Measurements from ENCODE around the gene LRRC18.

DNA sequence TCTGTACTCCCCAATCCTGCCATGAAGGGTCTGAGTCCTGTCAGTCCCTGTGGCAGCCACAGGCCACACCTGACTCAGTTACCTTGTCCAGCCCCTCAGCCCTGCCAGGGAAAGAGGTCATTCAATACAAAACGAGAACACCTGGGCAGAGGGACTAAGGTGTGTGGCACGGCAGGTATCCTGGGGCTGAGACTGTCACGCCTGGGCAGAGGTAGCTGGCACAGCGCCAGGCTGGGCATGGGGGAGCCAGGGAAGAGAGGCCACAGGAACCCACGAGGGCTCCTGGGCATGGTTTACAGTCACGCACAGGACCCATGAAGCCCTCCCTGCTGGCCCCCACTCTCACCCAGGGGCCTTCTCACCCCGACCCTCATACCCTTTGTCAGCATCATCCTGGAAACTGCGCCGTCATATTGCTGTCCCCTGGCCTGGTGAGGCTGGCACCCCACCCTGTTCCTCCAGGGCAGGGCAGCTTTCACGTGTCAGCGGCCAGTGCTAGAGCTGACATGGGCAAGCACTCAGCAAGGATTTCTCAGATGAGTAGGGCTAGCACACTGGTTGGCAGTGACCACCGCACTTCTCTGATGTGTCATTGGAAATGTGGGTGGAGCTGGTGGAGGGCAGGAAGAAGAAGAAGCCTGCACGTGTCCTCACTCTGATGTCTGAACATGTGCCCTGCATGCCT is 42.7 kb downstream of the LRRC18 start:
- no peak for TF ChIP-seq POLR2A (IDR thresholded peaks at IDR 0.05; ENCODE audit: low read depth)
- TF ChIP-seq POLR2AphosphoS5 (IDR thresholded peaks at IDR 0.05): no peak
- TF ChIP-seq, protein P1, sequence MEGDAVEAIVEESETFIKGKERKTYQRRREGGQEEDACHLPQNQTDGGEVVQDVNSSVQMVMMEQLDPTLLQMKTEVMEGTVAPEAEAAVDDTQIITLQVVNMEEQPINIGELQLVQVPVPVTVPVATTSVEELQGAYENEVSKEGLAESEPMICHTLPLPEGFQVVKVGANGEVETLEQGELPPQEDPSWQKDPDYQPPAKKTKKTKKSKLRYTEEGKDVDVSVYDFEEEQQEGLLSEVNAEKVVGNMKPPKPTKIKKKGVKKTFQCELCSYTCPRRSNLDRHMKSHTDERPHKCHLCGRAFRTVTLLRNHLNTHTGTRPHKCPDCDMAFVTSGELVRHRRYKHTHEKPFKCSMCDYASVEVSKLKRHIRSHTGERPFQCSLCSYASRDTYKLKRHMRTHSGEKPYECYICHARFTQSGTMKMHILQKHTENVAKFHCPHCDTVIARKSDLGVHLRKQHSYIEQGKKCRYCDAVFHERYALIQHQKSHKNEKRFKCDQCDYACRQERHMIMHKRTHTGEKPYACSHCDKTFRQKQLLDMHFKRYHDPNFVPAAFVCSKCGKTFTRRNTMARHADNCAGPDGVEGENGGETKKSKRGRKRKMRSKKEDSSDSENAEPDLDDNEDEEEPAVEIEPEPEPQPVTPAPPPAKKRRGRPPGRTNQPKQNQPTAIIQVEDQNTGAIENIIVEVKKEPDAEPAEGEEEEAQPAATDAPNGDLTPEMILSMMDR (IDR thresholded peaks at IDR 0.05): no peak
